ENCODE data around the gene BOD1L1.
A peak's percentile ranks its signal among the peaks of the same experiment; 100 is the strongest.

The BOD1L1 gene

DNA sequence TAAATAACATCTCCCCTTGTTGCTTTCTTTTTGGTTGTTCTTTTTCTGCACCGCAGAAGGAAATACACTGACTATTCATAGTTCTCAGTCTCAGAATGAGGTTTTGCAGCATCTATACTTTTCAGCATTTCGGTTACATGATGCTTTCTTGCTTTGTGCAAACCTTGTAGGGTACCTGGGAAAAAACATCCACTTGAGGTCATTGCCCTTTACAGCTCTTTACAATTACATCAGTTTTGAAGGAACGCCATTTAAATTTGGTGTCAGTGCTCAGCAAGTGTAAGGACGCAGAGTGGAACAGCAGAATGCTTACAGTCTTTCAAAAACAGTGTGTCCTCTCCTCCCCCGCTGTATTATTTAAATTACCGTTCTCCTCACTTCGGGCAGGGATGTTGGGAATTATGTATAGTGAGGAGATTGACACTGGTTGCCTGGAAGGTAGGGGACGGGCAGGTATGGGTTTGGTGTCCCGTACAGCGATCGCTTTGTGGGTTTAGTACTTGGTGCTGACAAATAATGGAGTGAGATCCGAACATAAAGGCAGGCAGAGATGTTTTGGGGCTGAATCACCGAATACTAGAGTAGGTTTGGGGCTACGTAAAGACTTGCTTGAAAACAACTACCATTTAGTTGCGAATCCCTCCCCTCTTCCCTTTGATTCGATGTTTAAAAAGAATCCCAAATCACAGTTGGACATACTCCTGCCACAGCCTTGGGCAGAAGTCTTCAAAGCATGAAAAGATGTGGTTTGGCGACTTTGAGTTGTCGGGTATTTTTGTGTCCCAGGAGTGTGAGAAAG lies 81.2 kb downstream of the BOD1L1 start:
- H3K4me3 ChIP-seq (IDR thresholded peaks at IDR 0.05; ENCODE audit: insufficient read depth, low read depth, low read length) = peak overlapping the region; percentile 20
- peak overlapping the region; percentile 92 for H3K4me2 ChIP-seq
- H3K79me2 ChIP-seq (ENCODE audit: insufficient read depth, low read depth) = peaks cover 21% of the 10 kb centered on the region
- peak overlapping the region; percentile 81 for H3K9ac ChIP-seq
- TF ChIP-seq CTCF (conservative IDR thresholded peaks at IDR 0.05; ENCODE audit: low read depth, low read length) = no peak
- peaks cover 14% of the 10 kb centered on the region for H3K4me1 ChIP-seq (ENCODE audit: low read depth, poor library complexity, severe bottlenecking)
- H2AFZ ChIP-seq (ENCODE audit: low read depth) = peak overlapping the region; percentile 47; the same call in 1 of the 2 replicates
- no peaks in the 10 kb centered on the region for H3K36me3 ChIP-seq (ENCODE audit: insufficient read depth)
- H3K27me3 ChIP-seq (ENCODE audit: insufficient read depth, low read depth) = no peaks in the 10 kb centered on the region
- H4K20me1 ChIP-seq (ENCODE audit: insufficient read depth) = no peaks in the 10 kb centered on the region
- peak overlapping the region; percentile 91 for H3K27ac ChIP-seq

- Histone ChIP-seq H3K9ac (peak overlapping the region; percentile 81), H3K4me2 (peak overlapping the region; percentile 92), H3K27ac (peak overlapping the region; percentile 91), H2AFZ (ENCODE audit: low read depth) (peak overlapping the region; percentile 34; the same call in 1 of the 2 replicates), H3K79me2 (ENCODE audit: insufficient read depth, low read depth) (peaks cover 21% of the 10 kb centered on the region), H4K20me1 (ENCODE audit: insufficient read depth) (no peaks in the 10 kb centered on the region), H3K36me3 (ENCODE audit: insufficient read depth) (no peaks in the 10 kb centered on the region), H3K4me3 (IDR thresholded peaks at IDR 0.05; ENCODE audit: insufficient read depth, low read depth, low read length) (peak overlapping the region; percentile 5), H3K4me1 (ENCODE audit: low read depth, poor library complexity, severe bottlenecking) (peaks cover 12% of the 10 kb centered on the region), H3K27me3 (ENCODE audit: insufficient read depth, low read depth) (no peaks in the 10 kb centered on the region)
- no peak for TF ChIP-seq CTCF (conservative IDR thresholded peaks at IDR 0.05; ENCODE audit: low read depth, low read length)
Observed at GRCh38 chr4:13545394-13545808, 82.1 kb downstream of the BOD1L1 start.

DNA sequence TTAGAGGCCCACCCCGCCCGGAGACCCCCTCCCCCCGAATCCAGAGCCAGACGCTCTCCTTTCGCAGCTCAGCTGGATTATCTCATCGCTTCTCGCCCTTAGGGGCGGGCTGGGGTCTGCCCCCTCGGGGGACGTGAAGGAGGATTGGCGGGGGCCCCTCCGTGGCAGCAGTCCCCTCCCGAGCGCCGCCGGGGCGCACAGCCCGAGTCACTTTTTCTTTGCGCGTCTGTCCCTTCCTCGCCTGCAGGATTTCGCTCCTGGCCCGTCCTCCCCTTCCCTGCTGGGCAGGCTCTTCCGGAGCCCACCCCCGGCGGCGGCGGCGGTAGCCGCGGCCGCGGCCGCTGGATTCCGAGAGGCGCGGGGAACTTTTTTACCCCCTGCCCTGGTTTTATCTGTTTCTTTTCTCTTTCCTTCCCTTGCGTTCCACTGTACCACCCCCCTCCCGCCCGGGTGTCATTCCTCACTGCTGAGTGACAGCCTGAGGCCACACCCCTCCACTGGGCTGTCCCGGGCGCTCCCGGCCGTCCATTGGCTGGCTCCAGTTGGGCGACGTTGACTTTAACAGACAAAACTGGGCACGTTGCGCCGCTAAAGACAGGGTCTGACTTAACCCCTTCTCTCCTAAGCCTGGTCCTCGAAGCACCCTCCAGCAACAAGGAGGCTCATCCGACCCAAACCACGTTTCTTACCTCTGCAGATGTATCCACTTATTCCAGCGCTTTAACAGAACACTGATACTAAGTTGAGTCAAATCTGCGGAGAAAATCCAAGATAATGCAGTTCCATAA lies 82.7 kb downstream of the BOD1L1 start:
- Histone ChIP-seq H4K20me1 (ENCODE audit: insufficient read depth) (no peaks in the 10 kb centered on the region), H3K4me2 (peak overlapping the region; percentile 92), H3K27ac (peak overlapping the region; percentile 91), H3K79me2 (ENCODE audit: insufficient read depth, low read depth) (peaks cover 21% of the 10 kb centered on the region), H2AFZ (ENCODE audit: low read depth) (peak overlapping the region; percentile 34; the same call in 1 of the 2 replicates), H3K4me3 (IDR thresholded peaks at IDR 0.05; ENCODE audit: insufficient read depth, low read depth, low read length) (peak overlapping the region; percentile 42), H3K36me3 (ENCODE audit: insufficient read depth) (no peaks in the 10 kb centered on the region), H3K27me3 (ENCODE audit: insufficient read depth, low read depth) (no peaks in the 10 kb centered on the region), H3K4me1 (ENCODE audit: low read depth, poor library complexity, severe bottlenecking) (peaks cover 6% of the 10 kb centered on the region), H3K9ac (peak overlapping the region; percentile 81)
- no peak for TF ChIP-seq CTCF (conservative IDR thresholded peaks at IDR 0.05; ENCODE audit: low read depth, low read length)

- Histone ChIP-seq H3K36me3 (ENCODE audit: insufficient read depth) (no peaks in the 10 kb centered on the region), H3K27me3 (ENCODE audit: insufficient read depth, low read depth) (no peaks in the 10 kb centered on the region), H3K27ac (peak within 1 kb of the TSS; percentile 91), H3K4me2 (peak within 1 kb of the TSS; percentile 92), H3K4me1 (ENCODE audit: low read depth, poor library complexity, severe bottlenecking) (peaks cover 4% of the 10 kb centered on the region), H3K79me2 (ENCODE audit: insufficient read depth, low read depth) (peaks cover 21% of the 10 kb centered on the region), H3K9ac (peak within 1 kb of the TSS; percentile 81), H3K4me3 (IDR thresholded peaks at IDR 0.05; ENCODE audit: insufficient read depth, low read depth, low read length) (peak within 1 kb of the TSS; percentile 42), H4K20me1 (ENCODE audit: insufficient read depth) (no peaks in the 10 kb centered on the region), H2AFZ (ENCODE audit: low read depth) (peak within 1 kb of the TSS; percentile 34; the same call in 1 of the 2 replicates)
- no peak for TF ChIP-seq CTCF (conservative IDR thresholded peaks at IDR 0.05; ENCODE audit: low read depth, low read length)
Observed at GRCh38 chr4:13543839-13544605, 83.5 kb downstream of the BOD1L1 start, which contains the start of gene NKX3-2. NKX3-2 (minus strand) TSS chr4:13544508; CDS start chr4:13544414, 94 bp downstream.
